GM18907 (cell line): ENCODE data around the gene MYPN.
"Not testable (repeated sequence)": the region's sequence is repeated elsewhere in the genome, so short reads cannot be mapped to it uniquely, and the experiment has no call there.

Experiments
- ATAC-seq: cut with Tn5 transposase; IDR thresholded peaks from one replicate; pipeline ENCODE4 v1.9.1; 2021; ENCODE audit warnings: mild to moderate bottlenecking, moderate library complexity; ENCODE audit not compliant: unreplicated experiment

Gene MYPN

DNA sequence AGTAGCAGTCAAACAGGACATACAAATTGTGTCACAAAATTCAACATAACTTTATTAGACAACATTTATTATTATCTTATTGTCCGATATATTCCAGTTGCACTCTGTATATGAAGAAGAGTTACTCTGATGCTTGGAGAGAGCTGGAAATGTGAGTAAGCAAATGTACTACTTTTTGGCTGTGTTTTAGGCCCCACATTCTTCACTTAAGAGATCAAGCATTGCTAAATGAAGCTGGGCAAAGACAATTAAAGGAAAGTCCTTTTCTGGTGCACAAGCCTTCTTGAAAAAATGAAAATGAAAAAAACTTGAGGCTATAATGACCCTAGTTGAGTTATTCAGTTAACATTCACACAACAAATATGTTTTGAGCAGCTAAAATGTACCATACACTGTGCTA is 26.1 kb downstream of the MYPN start:
- ATAC-seq = no peak

DNA sequence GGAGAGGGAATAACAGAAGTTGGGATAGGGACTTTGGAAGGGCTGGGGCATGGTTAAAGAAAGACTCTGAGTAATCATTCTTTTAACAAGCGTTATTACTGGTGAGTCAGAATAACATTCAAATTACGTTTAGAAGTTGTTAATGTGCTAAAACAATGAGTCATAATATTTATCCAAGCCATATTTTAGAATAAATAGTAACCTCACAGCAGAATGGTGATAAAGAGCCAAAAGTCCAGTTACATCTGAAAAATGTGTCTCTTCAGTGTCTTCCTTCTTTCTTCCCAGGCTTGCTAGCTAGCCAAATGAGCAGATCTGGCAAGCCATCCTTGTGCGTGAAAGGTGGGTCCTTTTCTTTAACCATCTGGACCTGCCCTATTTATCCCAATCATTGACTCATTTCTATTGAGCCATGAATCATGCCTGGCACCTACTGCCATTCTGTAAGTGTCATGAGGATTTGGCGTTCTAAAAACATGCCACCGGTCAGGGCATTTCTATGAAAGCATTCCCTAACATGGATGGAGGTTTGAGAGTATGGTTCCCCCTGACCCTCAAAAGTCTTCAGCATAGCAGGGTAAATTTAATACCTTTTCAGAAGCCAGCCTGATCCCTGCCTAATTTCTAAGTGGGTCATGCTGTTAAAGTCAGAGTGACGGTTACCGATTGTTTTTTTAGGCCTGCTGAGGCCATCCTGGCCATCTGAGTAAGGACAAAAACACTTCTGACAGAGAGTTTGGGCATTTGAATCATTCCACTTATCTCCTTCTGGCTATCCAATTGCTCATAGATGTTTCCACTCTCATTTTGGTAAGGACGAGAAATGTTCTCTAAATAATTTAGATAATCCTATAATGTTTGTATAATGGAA is 26.9 kb downstream of the MYPN start:
- no peak for ATAC-seq

DNA sequence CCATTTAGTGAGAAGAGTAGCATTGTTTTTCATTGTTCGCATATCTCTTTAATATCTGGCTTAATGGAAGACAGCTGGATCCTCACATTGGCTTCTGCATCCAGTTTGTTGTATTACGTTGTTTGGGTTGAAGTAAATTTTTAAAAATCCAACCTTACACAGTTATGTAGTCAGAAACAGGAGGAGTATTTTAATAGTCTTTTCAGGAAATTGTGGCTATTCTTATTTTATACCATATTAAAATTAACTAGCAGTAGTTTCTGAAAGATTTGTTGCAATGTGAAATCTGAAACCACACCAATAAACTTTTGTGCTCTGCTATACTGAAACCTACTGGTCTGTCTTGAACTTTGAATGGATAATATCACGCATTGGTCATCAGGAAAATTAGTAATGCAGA is 27.9 kb downstream of the MYPN start:
- no peak for ATAC-seq

DNA sequence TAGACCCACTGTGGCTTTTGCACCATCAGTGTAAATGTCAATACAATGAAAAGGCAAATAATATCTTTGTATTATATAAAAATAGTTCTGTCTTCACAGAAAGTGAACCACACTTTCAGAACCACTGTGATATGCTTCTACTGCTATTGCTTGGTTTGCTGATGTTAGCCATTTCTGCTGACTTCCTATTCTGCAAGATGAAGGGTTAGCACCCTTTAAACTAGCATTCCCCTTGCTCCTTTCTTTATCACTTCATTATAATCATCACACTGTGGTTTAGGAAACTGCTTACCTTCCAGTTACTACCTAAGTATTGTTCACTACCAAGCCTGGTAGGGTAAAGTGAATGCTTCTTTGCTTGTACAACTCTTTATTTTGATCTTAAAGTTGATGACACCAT is 29.2 kb downstream of the MYPN start:
- no peak for ATAC-seq

DNA sequence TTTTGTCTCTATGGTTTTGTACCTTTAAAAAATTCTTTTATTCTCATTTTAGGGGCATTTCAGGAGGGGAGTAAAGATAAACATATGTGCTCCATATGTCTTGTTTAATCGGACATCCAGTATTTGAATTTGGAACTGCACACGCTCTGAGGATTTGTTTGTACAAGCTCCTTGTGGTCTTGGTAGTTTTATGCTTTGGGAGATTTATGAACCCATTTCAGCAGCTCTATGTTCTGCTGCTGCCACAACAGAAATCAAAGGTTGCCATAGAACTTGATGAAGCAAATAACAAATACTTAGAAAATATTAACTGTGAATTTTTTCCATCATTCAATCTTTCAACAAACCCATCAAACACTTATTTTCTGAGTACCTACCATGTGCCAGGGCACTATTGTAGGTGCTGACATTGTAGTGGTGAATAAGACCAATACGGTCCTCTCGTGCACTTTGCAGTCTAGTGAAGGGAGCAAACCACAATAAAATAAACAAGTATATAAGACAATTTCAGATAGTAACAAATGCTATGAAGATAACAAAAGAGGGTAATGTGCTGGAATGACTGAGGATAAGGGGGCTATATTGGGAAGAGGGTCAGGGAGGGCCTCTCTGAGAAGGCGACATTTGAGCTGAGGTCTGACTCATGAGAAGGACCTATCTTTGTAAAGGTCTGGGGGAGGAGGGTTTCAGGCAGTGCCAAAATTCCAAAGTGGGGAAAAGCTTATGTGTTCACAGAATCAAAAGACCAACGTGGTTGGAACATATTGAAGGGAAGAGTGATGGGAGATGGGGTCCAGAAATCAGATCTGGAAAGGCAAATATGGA is 30.4 kb downstream of the MYPN start:
- no peak for ATAC-seq

DNA sequence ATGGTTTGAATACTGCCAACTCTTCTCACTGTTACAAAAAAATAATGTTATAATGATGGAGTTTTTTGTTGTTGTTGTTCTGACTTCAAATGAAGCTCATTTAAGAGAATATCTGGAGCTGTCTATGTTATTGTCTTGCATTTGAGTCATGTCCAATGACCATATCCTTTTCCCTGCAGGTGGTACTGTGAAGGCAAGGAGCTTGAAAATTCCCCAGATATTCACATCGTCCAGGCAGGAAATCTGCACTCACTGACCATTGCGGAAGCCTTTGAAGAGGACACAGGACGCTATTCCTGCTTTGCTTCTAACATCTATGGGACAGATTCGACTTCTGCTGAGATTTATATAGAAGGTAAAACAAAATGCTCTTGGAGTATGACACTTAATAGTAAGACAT is 33.5 kb downstream of the MYPN start:
- no peak for ATAC-seq

DNA sequence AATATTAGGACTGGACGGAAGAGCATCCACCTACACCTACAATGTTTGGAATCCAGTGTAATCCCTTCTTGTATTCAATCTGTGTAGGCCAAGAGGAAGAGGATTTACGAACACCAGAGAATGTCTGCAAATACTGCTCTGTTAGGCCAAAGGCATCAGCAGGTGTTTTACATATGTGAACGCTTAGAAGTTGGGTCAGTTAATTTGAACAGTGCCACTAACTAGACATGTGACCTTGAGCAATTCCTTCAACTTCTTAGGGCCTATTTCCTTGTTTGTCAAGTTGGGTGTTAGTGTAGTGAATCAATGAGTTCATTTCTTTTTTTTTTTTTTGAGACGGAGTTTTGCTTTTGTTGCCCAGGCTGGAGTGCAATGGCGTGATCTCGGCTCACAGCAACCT is 35.4 kb downstream of the MYPN start:
- ATAC-seq = no peak

DNA sequence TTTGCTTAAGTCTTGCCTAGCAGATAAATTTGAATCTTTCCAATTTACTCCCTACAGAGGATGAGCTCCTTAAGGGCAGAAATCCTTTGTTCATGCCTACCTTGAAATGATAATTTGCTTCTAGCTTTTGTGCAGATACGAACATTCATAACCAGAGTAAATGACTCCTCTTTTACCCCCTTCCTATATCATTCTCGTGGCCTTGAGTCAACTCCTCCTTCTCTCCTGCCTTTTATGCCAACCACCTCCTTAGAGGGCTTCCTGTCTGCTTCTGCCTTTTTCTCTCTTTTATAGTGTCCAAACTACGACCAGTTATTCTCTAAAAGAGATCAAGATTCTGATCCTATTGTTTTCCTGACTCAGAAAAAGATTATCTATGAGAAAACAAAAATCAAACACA is 36.4 kb downstream of the MYPN start:
- ATAC-seq = no peak

DNA sequence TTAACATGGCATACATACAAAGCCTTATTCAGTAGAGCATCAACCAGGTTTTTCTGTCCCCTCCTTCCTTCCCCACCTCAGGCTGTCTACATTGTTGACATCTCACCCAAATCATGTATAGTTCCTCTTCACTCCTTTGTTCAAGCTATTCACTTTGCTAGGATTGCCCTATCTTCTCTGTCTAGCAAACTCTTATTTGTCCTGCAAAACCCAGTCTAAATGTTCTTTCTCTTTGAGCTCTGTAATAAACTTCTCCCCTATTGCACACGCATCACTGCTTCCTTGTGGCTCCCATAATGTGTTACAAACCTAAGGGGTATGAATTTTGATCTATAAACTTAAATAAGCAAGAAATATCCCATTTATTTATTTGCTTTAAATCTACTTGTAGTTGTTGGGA is 36.8 kb downstream of the MYPN start:
- ATAC-seq = no peak

DNA sequence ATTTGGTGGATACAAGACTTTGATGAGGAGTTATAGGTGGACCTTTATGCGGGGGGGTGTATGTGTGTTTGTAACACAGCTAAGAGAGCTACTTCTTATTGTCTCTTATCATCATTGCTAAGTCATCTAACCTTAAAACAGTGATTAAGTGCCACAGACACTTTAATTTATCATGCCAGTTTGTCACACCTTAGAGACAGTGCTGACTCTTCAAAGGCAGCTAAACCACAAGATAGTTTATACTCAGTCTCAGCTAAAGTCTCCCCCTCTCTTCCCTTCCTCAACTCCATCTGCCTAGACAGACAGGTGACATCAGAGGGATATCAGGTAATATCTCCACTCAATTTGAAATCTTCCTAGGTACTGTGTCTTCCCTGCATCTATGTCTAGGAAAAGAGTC is 42.2 kb downstream of the MYPN start:
- no peak for ATAC-seq

DNA sequence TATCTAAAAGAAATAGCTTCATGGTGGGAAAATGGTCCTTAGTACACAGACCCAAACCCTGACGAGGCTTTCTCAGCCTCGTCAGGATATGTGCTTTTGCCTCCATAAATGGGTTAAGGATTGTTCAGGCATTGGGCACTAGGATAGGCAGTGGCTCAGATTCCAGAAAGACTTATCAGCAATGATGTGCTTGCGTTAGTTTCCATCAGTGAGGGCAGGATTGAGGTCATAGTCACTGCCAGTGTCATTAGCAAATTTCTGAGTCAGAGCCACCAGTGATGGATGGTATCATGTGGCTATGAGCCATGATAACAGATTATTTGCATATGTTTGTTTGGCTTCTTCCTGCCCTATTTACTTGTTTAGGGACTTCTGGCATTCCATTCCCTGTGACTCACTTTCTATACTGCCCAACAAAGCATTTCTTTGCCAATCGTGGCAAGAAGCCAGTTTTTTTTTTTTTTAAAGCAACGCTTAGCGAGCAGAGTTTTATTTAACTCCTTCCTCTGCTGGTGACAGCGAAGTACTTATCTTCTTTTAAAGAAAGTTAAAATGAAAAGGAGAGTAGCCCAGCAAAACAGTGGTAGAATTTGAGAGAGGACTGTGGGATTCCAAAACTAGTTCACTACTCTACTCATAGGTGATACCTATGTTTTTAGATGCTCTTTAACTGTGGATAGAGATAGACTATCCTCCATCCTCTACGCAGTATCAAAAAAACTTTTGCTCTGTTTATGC is 44.4 kb downstream of the MYPN start:
- ATAC-seq = no peak

DNA sequence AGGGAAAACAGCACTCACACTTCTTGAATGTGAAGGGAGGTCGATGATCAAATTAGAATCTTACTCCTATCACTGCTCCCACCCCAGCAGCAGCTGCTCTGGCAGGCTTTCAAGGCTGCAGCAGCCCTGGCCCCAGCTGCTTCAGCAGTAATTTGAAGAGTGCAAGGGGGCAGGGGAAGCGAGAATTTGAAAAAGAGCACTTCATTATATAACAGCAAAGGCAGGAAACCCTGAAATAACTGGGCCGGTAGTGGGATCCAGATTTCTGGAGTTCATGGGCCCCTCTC is 44.9 kb downstream of the MYPN start:
- no peak for ATAC-seq

DNA sequence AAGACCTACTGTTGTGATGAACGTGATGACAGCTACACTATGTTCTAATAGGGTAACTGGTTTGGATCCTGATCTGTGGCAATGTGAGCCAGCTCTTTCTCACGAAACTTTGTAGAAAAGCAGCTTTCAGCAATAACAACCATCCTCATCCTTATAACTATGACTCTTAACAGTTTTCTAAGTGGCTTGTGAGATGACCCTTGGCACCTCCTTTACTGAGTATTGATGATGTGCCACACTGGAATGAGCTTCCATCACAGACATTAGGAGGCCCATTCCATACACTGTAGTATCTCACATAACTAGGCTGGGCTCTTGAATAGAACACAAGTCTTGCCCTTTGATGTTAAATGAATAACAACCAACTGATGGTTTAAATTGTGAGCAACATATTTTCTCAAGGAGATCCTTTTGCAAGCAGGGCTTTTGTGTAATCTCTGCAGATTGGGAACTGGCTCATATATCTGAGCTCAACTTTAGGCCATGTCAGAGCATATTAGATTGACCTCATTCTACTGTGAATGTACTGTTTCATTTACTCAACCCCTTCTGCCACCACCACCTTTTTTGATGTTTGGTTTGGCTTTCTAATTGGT is 46.4 kb downstream of the MYPN start:
- no peak for ATAC-seq

DNA sequence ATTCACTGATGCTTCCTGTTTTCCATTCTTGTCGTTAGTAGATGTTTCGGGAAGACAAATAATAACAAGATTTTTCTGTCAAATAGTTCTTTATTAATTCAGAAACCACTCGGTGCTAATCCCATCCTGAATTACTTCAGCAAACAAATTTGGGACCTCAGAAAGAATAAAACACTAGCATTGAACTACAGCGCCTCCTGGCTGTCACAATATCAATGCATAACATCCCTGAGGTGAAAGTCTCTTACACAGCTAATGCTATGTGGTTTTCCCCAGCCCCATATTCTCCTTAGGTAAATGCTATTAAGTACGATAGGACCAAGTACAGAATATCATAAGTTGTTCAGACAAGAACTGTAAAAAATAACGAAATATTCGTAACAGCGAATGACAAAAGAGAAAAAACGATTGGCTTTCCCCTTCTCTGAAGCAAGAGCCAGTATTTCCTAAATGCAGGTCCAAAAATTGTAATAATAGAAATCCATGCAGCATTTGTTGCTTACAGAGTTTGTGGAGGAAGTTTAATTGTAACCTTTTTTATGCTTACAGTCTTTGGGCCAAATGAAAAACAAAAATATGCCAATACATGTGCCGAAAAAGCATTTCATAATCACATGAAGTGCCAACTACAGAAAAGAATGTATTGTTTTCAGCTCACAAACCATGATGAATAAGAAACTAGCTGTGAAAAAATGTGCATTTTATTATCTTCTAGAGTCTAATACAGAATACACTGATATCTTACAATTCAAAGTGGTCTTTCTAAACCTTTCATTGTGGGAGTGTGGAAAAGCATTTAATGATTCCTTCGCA is 47.3 kb downstream of the MYPN start:
- ATAC-seq = no peak

DNA sequence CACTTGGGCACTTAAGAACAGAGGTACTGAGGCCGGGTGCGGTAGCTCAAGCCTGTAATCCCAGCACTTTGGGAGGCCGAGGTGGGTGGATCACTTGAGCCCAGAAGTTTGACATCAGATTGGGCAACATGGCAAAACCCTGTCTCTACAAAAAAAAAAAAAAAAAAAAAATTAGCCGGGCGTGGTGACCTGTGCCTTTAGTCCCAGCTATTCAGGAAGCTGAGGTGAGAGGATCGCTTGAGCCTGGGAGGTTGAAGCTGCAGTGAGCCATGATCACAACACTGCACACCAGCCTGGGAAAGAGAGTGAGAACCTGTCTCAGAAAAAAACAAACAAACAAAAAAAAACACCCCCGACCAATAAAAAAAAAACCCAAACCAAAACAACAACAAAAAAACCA is 48.2 kb downstream of the MYPN start:
- not testable (repeated sequence) for ATAC-seq

DNA sequence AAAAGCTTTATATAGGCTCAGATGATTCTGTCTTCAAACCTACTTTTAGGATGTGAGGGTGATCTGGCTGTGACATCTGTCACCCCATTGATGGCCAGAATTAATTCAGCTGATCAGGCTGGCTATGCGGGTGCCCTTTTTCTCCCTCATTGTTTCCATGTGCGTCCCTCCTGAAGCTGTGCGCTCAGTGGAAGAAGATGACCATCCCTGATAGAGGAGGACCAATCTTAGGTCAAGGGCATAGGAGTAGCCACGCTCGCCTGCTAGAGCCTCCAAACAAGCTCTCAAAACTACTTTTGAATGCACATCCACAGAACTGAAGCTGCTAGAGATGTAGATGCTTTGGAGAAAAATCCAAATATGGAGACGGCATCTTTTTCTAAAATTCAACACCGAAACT is 48.7 kb downstream of the MYPN start:
- no peak for ATAC-seq

DNA sequence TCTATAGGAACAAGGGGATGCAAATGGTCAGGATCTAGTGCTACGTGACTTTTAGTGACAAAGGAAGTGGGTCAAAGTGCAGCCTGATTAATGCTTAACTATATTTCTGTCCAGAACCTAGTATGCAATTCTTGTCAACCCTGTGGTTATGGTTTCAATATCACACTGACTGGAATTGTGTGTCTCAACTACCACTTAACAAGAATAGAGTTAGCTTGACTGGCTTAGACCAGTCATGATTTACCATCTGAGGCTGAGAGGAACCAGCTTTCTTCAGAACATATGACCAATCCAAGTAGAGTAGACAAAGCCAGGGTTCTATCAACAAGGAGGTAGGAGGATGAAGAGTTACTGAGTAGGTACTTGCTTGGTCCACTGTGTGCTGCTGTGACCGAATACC is 54.4 kb downstream of the MYPN start:
- peak; percentile 98 for ATAC-seq

DNA sequence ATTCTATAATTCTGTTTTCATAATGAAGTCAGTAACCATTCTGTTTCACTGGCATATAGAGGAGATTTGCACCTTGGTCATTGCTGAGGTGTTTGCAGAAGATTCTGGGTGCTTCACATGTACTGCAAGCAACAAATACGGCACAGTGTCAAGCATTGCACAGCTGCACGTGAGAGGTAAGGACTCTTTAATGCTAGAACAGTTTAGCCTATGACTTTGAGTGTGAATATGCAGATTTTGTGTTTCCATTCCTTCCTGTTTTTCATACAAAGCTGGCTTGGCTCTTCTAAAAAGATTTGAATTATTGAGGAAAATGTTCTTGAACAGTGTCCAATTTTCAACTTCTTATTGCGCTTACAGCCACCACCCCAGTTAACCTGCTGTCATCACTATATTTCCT is 56.4 kb downstream of the MYPN start:
- ATAC-seq = no peak

DNA sequence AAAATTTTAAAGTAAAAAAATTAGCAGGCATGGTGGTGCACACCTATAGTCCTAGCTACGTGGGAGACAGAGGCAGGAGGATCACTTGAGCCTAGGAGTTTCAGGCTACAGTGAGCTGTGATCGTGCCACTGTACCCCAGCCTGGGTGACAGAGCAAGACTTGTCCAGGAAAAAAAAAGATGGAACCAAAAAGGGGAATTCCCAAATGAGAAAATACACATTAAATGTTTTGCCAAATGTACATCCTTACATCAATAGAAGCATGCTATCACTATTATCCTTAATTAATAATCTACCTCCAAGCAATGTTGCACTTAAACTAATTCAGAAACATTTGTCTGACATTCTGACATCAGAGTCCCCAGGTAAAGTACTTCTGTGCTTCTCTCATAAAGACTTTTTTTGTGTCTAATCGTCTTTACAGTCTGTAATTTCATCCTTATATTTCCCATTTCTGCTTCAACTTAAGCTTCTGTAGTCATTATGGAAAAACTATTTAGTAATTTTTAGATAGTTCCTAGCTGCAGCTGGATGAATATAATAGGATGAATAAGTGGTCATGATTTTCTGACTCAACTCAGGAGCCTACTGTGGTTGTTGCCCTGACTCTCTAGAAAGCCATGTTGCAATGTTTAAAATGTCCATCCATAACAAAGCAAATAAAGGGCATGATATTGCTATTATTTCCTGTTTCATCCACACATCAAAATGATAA is 57.7 kb downstream of the MYPN start:
- no peak for ATAC-seq
